NOMO-1 (cell line): Measurements from ENCODE around the gene LCP2.

Experiments used
- DNase-seq, 2 experiments: peaks; one replicate each; lab custom pipeline; 2025; ENCODE audit not compliant: unreplicated experiment in 2 of 2; lab: John Stamatoyannopoulos, UW

LCP2 gene

DNA sequence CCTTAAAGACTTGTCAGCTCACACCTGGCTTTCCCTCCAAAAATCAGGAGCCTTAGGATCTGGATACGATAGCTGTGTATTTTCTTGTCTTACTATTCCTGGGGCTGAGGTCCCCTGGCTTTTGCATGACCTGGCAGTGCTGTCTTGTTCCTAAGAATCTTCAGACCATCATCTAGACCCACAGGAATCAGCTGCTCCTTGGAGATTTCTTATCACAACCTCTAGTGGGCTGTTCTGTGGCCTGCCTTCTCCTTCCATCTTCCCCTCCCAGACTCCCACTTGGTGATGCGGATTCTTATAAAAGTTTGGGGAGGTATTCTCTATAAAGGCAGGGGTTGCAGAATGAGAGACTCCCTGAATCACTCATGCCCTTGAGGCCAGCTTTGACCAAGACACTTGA, 21.4 kb downstream of the LCP2 start:
- no peak for DNase-seq

DNA sequence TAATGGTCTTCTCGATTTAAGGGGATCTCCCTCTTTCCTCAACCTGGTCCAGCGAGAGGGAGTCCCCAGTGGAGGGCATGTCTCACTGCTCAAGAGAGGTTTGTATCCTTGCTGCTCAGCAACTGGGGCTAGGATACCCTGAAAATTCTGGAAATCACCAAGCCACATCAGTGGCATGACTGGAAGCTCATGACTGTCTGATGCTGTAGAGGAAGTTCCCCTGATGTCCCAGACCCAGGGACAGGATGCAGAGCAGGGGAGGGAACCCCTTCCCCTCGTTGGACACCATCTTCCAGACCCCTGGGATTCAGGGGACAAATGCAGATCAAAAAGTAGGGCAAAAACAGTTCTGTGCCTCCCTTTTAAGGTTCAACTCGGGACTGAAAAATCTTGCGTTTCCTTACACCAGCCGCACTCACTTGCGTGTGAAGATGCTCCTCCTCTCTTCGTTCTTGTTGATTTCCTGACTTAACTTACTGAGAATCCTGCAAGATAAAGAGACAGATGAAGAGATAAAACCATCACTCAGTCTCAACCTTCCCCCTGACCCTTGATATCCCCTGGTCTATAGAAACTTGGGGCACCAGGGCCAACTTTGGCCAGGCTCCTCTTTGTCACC, 22.1 kb downstream of the LCP2 start:
- no peak for DNase-seq

DNA sequence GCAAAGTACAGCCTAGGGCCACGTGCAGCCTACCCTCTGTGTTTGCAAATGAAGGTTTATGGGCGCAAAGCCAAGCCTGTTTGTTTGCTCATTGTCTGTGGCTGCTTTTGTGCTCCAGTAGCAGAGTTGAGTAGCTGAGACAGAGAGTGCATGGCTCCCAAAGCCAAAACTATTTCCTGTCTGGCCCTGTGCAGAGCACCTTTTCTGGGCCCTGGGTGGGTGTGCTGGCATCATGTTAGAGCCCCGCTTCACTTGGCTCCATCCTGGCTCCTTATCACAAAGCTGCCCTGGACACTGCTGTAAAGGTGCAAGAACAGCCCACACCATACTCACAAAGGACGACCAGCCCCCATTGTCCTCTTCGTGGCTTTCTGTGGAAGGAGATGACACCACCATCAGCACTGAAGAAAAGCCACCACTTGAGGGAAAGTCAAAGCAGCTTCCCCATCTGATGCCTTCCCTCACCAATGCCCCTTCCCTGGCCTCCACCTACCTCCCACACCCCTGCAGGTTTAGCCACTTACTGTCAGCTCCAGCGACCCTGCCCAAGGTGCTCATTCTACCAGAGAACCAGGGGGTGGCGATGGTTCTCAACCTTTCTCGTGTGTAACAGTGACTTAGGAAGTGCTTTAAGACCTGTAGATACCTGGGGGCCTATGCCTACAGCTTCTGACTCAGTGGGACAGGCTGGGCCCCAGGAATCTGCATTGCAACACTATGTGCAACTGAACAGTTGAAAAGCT, 23.4 kb downstream of the LCP2 start:
- DNase-seq, result no peak

- no peak for DNase-seq
Observed at GRCh38 chr5:170270293-170271069, 27.1 kb downstream of the LCP2 start.

DNA sequence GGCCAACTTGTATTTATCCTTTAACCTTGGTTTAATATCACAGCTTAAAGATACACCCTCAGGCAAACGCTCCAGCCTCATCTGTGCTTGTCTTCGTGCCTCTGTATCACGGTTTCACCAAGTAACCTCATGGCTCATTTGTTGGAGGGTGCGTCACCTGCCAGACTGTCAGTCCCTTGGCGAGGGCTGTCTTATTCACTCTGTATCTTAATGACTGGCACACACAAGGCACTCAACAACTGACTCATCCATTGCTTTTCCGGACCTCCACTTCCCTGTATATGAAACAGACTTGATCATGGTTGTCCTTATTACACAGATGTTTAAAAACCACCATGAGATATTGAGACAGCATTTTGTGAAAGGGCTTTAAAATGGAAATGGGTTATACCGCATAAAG, 28.0 kb downstream of the LCP2 start:
- DNase-seq, result peak; percentile 59 to 87

- peak; percentile 85 for DNase-seq
Observed at GRCh38 chr5:170268884-170269283, 28.7 kb downstream of the LCP2 start.

DNA sequence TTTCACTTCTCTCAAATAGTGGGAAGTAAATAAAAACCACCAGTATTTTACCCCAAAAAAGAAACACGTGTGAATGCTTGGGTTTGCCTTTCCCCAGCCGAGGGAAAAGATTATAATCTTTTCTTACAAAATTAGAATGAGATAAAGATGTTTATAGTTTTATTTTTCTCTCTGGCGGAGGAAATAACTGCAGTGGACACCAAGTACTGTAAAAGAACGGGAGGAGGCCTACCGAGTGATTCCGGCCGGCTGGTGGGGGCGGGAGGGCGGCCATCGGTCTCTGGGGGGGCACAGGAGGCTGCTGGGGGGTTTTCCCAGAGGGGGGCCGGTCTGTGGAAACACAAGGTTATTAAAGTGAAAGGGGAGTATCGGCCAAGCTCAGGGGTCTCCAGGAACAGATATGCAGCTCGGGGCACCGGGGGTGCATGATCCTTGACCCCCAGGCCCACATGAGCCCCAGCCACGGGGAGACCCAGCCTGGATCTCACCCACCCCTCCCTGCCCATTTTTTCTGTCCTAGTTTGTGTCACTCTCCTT, 29.4 kb downstream of the LCP2 start:
- DNase-seq, result no peak

GRCh38 chr5:170267431-170268152, 30.0 kb downstream of the LCP2 start:
- DNase-seq, result peak; percentile 65 to 80

DNA sequence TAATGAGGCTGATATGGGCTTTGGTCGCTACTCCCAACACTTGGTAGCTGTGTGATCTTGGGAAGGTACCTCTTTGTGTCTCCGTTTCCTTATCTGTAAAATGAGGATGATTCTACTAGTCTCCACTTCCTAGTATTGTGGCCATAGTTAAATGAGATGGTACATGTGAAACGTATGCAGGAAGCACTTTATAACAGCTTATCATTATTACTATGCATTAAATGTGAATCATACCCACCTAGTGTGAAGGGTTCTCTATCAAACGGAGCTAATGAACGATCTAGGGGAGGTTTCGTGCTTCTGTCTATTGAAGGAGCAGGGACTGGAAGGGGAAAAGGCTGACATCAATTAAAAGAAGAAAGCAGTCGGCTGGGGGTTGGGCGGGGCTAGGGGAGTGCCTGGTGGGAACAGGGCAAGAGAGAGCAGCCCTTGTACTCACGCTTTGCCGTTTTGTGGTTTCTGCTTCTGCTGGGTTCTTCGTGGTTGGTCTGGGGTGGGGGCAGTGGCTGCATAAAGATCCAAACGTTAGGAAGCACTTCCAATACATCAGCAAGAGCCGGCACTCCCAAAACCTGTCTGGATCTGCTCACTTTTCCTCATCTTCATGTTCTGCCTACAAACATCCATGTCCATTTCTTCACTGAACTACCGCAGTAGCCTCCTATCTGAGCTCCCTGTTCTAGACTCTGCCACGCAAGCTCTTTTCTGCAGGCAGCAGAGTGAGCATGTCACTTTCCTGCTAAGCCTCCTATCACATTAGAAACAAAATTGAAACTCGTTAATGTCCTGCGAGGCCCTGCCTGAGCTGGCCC, 30.8 kb downstream of the LCP2 start:
- DNase-seq, result no peak

DNA sequence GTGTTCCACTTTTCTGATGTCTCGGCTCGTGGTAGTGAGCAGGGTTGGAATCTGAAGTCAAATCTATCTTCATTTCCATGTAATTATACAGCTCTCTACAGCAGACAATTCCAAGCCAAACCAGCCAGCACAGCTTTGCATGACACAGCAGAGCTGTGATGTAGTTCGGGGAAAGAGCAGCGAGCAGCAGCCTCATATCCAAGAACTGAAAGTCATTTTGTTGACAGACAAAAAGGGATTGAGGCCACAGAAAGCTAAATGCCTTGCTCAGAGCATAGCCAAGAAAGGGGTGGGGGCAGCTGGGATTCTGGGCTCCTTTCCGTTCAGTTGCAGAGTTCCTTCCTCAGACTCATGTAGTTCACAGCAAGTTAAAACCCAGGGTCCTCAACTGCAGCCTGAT, 32.1 kb downstream of the LCP2 start:
- no peak for DNase-seq

- no peak for DNase-seq
Observed at GRCh38 chr5:170263906-170264305, 33.7 kb downstream of the LCP2 start.

- no peak for DNase-seq
Observed at GRCh38 chr5:170262061-170263045, 35.2 kb downstream of the LCP2 start.

DNA sequence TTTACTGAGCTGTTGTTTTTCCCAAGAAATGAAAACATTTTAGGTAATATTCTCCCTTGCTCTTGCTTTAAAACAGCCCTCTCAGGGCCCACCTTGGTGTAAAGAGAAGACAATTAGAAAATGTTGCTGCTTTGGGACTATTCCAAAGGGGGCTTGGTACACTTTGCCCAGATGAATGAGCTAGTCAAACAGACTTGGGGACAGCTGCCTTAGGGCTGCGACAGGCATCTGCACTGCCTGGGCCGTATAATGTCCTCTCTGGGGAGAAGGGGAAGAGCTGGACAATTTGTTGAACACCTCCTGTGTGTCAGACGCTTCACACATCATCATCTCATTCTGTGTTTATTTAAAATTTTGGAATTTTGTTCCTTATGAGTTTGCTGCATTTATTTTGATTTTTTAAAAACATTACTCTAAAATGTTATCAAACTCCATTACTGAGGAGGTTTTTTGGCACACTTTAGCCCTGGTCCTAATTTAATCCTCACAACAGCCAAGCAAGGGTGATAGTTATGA, 36.0 kb downstream of the LCP2 start:
- DNase-seq, result no peak

GRCh38 chr5:170257370-170257769, 40.2 kb downstream of the LCP2 start:
- no peak for DNase-seq

DNA sequence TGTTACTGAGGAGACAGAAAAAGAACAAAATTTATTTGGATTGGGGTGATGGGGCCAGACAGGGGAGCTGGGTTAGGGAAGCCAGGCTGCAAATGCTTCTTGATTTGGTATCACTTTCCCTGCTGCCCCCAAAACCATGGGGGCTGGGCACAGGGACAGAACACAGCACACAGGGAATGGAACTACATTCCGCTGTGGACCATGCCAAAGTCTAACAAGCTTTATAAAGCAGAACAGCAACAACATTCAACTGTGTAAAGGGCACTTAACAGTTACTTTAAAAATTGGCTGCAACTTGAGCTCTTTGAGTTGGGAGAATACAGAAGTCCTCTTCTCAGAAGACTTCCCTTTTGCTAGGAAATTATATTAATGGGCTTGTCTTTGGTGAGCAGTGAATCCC, 41.0 kb downstream of the LCP2 start:
- DNase-seq, result no peak

- no peak for DNase-seq
Observed at GRCh38 chr5:170254056-170254455, 43.5 kb downstream of the LCP2 start.

GRCh38 chr5:170252720-170253350, 44.7 kb downstream of the LCP2 start:
- DNase-seq, result no peak

- no peak for DNase-seq
Observed at GRCh38 chr5:170252109-170252508, 45.5 kb downstream of the LCP2 start.
